HepG2 (cell line): ENCODE measurements around the gene MARS1. TPM values are rescaled to one million over a fixed set of nuclear protein-coding genes. Genes with fewer than 3 reads are reported as not detected.

Experiments
- ATAC-seq: fragments of 200-7000 bp; cut with Tn5 transposase; 3 replicates; pipeline ENCODE4 v1.9.1; 2020; ENCODE audit warnings: mild to moderate bottlenecking, moderate library complexity
- BruUV-seq: library from RNA; stranded (reverse); fragments of 400-500 nt; replicated peaks from 2 replicates; lab custom pipeline; 2021; lab: Mats Ljungman, UMichigan
- CTCF ChIA-PET: fragments of 300-600 bp; formaldehyde crosslinking; extraction: SDS; loops from one replicate; lab custom pipeline; 2021; ENCODE audit warnings: low total read pairs, inconsistent platforms, low intra/inter-chr PET ratio; lab: Yijun Ruan, JAX
- POLR2A ChIA-PET: fragments of 350-600 bp; sonication (Branson Sonifier 250); formaldehyde crosslinking; loops from one replicate; lab custom pipeline; 2020; ENCODE audit warnings: antibody characterized with exemption, inconsistent platforms; lab: Yijun Ruan, JAX
- DNase-seq: peaks from one replicate; pipeline ENCODE4 v3.0.0-alpha.2; 2015; ENCODE audit warnings: low spot score
- FAIRE-seq: peaks from 3 replicates; lab custom pipeline; 2011; peaks lifted over from hg19 to GRCh38; lab: Jason Lieb, UNC
- H2AFZ ChIP-seq: one replicate; pipeline ENCODE4 v1.6.1; 2011; ENCODE audit warnings: low read length, inconsistent platforms
- H3K27ac ChIP-seq: fragments of 300-600 bp; 3 replicates; pipeline ENCODE4 v1.8.0; 2011; ENCODE audit warnings: mixed run types, mild to moderate bottlenecking, mixed read lengths, low read length, inconsistent platforms; ENCODE audit not compliant: insufficient read depth; ENCODE audit errors: extremely low read length
- H3K27me3 ChIP-seq, 2 experiments: fragments of 200-600 bp in 1 of 2; 2 replicates in 1 of 2; 3 replicates in 1 of 2; pipeline versions ENCODE4 v1.6.0 to v1.8.0; 2011; ENCODE audit warnings: low read length in 2 of 2, mild to moderate bottlenecking in 2 of 2, moderate library complexity in 2 of 2, inconsistent platforms in 1 of 2; ENCODE audit not compliant: insufficient read depth in 2 of 2, control insufficient read depth in 1 of 2
- H3K36me3 ChIP-seq, 2 experiments: fragments of 200-600 bp in 1 of 2; replicated peaks in 1 of 2; 2 replicates in 1 of 2; 3 replicates in 1 of 2; pipeline versions ENCODE4 v1.5.1 to v1.8.0; 2011; ENCODE audit warnings: low read length in 2 of 2, inconsistent platforms in 1 of 2; ENCODE audit not compliant: insufficient read depth in 2 of 2, control insufficient read depth in 1 of 2
- H3K4me1 ChIP-seq: 2 replicates; pipeline ENCODE4 v1.5.1; 2012; ENCODE audit warnings: low read length, inconsistent platforms; ENCODE audit not compliant: insufficient read depth
- H3K4me2 ChIP-seq: 2 replicates; pipeline ENCODE4 v1.6.0; 2011; ENCODE audit warnings: low read depth, low read length, inconsistent platforms
- H3K4me3 ChIP-seq, 3 experiments: fragments of 200-600 bp in 1 of 3; sonication (generic), shearing (Covaris generic) in 1 of 3; replicated peaks in 1 of 3; 2 replicates each; pipeline ENCODE4 v1.5.1; 2011 to 2016; ENCODE audit warnings: low read length in 3 of 3, inconsistent platforms in 2 of 3, low read depth in 2 of 3, mild to moderate bottlenecking in 2 of 3, control low read depth in 1 of 3, mixed read lengths in 1 of 3; ENCODE audit not compliant: insufficient read depth in 1 of 3
- H3K79me2 ChIP-seq: one replicate; pipeline ENCODE4 v1.6.1; 2011; ENCODE audit warnings: low read length, inconsistent platforms; ENCODE audit not compliant: insufficient read depth
- H3K9ac ChIP-seq: 2 replicates; pipeline ENCODE4 v1.6.0; 2011; ENCODE audit warnings: mild to moderate bottlenecking, low read depth, low read length, inconsistent platforms; ENCODE audit not compliant: insufficient read depth
- H3K9me3 ChIP-seq: 2 replicates; pipeline ENCODE4 v1.5.1; 2012; ENCODE audit warnings: mild to moderate bottlenecking, low read length
- H4K20me1 ChIP-seq: 2 replicates; pipeline ENCODE4 v1.6.0; 2011; ENCODE audit warnings: inconsistent platforms, mild to moderate bottlenecking, low read length, moderate library complexity; ENCODE audit not compliant: insufficient read depth
- CREB1 ChIP-seq, 2 experiments: fragments of 450-650 bp in 1 of 2; IDR thresholded peaks; 2 replicates each; pipeline ENCODE4 v1.6.1; 2016 to 2017; ENCODE audit warnings: control low read depth in 1 of 2, mild to moderate bottlenecking in 1 of 2, missing compliant biosample characterization in 1 of 2, missing genetic modification characterization in 1 of 2
- FOSL2 ChIP-seq: sonication (generic); formaldehyde crosslinking; IDR thresholded peaks from 2 replicates; pipeline ENCODE4 v1.4.0; 2020; ENCODE audit warnings: missing genetic modification reagents
- KLF12 ChIP-seq: sonication (generic); formaldehyde crosslinking; IDR thresholded peaks from 2 replicates; pipeline ENCODE4 v1.4.0; 2020; ENCODE audit warnings: missing genetic modification reagents, borderline replicate concordance
- POLR2AphosphoS2 ChIP-seq: IDR thresholded peaks from 2 replicates; pipeline ENCODE4 v1.6.1; 2011; ENCODE audit warnings: low read depth, low read length, improper control_type of control experiment
- REPIN1 ChIP-seq: sonication (generic); formaldehyde crosslinking; IDR thresholded peaks from 2 replicates; pipeline ENCODE4 v1.8.0; 2022; ENCODE audit warnings: missing genetic modification reagents, low read depth, mild to moderate bottlenecking, borderline replicate concordance
- SCMH1 ChIP-seq: sonication (generic); formaldehyde crosslinking; IDR thresholded peaks from 2 replicates; pipeline ENCODE4 v1.9.0; 2021; ENCODE audit warnings: missing genetic modification reagents, mild to moderate bottlenecking, borderline replicate concordance
- SIX4 ChIP-seq: sonication (generic); formaldehyde crosslinking; IDR thresholded peaks from 2 replicates; pipeline ENCODE4 v1.4.0; 2020; ENCODE audit warnings: missing genetic modification reagents
- TRAFD1 ChIP-seq: sonication (generic); formaldehyde crosslinking; IDR thresholded peaks from 2 replicates; pipeline ENCODE4 v1.5.1; 2020; ENCODE audit warnings: missing genetic modification reagents, mild to moderate bottlenecking, borderline replicate concordance
- XRCC5 ChIP-seq: fragments of 200-400 bp; formaldehyde crosslinking; optimal IDR thresholded peaks from 2 replicates; pipeline ENCODE3; 2017; ENCODE audit warnings: mild to moderate bottlenecking, low read length
- ZBTB1 ChIP-seq: sonication (generic); formaldehyde crosslinking; IDR thresholded peaks from 2 replicates; pipeline ENCODE4 v1.4.0; 2020; ENCODE audit warnings: missing genetic modification reagents, borderline replicate concordance
- ZFP36 ChIP-seq: fragments of 150-350 bp; IDR thresholded peaks from 2 replicates; pipeline ENCODE4 v1.6.1; 2018; ENCODE audit warnings: borderline replicate concordance, low read length, low read depth; ENCODE audit not compliant: partially characterized antibody
- ZKSCAN5 ChIP-seq: sonication (generic); formaldehyde crosslinking; IDR thresholded peaks from 2 replicates; pipeline ENCODE4 v1.5.1; 2020; ENCODE audit warnings: mild to moderate bottlenecking, missing genetic modification reagents
- ZNF281 ChIP-seq: sonication (generic); formaldehyde crosslinking; IDR thresholded peaks from 2 replicates; pipeline ENCODE4 v1.4.0; 2020; ENCODE audit warnings: missing genetic modification reagents, borderline replicate concordance
- ZNF512 ChIP-seq: sonication (generic); formaldehyde crosslinking; IDR thresholded peaks from 2 replicates; pipeline ENCODE4 v1.4.0; 2020; ENCODE audit warnings: mild to moderate bottlenecking, missing genetic modification reagents
- ZNF556 ChIP-seq: sonication (generic); formaldehyde crosslinking; IDR thresholded peaks from 2 replicates; pipeline ENCODE4 v1.4.0; 2020; ENCODE audit warnings: mild to moderate bottlenecking, missing genetic modification reagents, borderline replicate concordance
- ZNF605 ChIP-seq: sonication (generic); formaldehyde crosslinking; IDR thresholded peaks from 2 replicates; pipeline ENCODE4 v1.8.0; 2022; ENCODE audit warnings: mild to moderate bottlenecking, missing genetic modification reagents
- WGBS: methylation state at CpG from one replicate; pipeline ENCODE4 v1.1.6; 2017; ENCODE audit warnings: low lambda C conversion rate; 5-methylcytosine and 5-hydroxymethylcytosine counted together
- in situ Hi-C: cut with HindIII; loops from 2 replicates; pipeline ENCODE4 v1.10.0; 2017; ENCODE audit warnings: low pct_unique_long_range_greater_than_20kb; ENCODE audit not compliant: extremely low pct_ligation_motif_present
- intact Hi-C: fragments of 100-400 bp; cut with micrococcal nuclease; formaldehyde crosslinking; loops from one replicate; pipeline ENCODE4 v1.10.0; 2022; ENCODE audit not compliant: unreplicated experiment
- polyA plus RNA-seq, 8 experiments: library from polyadenylated mRNA; depleted of rRNA in 3 of 8; stranded (reverse) in 7 of 8; unstranded in 1 of 8; fragments of >200 nt; fragmentation: Illumina TruSeq in 4 of 8; extraction: Trizol in 4 of 8; gene quantifications; 2 replicates each; pipeline versions ENCODE4 v1.2.1 to v1.2.3, GENCODE V29; 2011 to 2016; ENCODE audit warnings: low read depth in 4 of 8, missing spikeins in 1 of 8, mixed read lengths in 1 of 8; ENCODE audit not compliant: insufficient read depth in 1 of 8
- total RNA-seq, 5 experiments: library from RNA; depleted of rRNA; stranded (reverse); fragments of >200 nt; fragmentation: Illumina TruSeq; extraction: Trizol; gene quantifications; 2 replicates each; pipeline ENCODE4 v1.2.3, GENCODE V29; 2016; ENCODE audit warnings: low read depth in 1 of 5

The MARS1 gene
- total and polyA plus RNA-seq, 2 of the 13 experiments (the other 11 are each of a cell fraction or from before 2014, with no cell fraction given): 115 to 181 TPM

- H2AFZ ChIP-seq: no peak overlapping the region
- H3K9me3 ChIP-seq: no peaks in the 10 kb centered on the region
- H3K4me2 ChIP-seq: peak overlapping the region; percentile 73
- H3K9ac ChIP-seq: no peak overlapping the region
- no peaks in the 10 kb centered on the region for H3K36me3 ChIP-seq
- H3K27ac ChIP-seq: no peak overlapping the region
- H3K27me3 ChIP-seq: peaks cover 8 to 69% of the 10 kb centered on the region in 2 experiments
- H3K4me1 ChIP-seq: peaks cover 35% of the 10 kb centered on the region
- WGBS: 13% methylated on average over 12 of the region's 12 CpGs
- intact Hi-C loops (no loop called here), in situ Hi-C loops (no loop called here)
- H3K79me2 ChIP-seq: no peaks in the 10 kb centered on the region
- no TSS peak for BruUV-seq
- CTCF ChIA-PET: no interaction called here
- FAIRE-seq (no peak), DNase-seq (no peak), ATAC-seq (peak; percentile 43)
- peak overlapping the region in 2 of 3 experiments; percentile 24 to 51; a peak in 3 of 6 replicates for H3K4me3 ChIP-seq
- no peaks in the 10 kb centered on the region for H4K20me1 ChIP-seq
- POLR2A ChIA-PET: interaction anchor here (1.1 kb wide), 1 partner anchor 43 kb away, joined by 4 read pairs; the partner anchor contains the start of gene DDIT3
- TF ChIP-seq SCMH1 (CRISPR knock-in tag): no peak
- no peak for TF ChIP-seq TRAFD1 (CRISPR knock-in tag)
- TF ChIP-seq ZNF512 (CRISPR knock-in tag): no peak
- TF ChIP-seq XRCC5: peak; percentile 56
- TF ChIP-seq SIX4 (CRISPR knock-in tag): no peak
- TF ChIP-seq REPIN1 (CRISPR knock-in tag): no peak
- TF ChIP-seq ZBTB1 (CRISPR knock-in tag): no peak
- peak; percentile 69 for TF ChIP-seq FOSL2
- no peak for TF ChIP-seq POLR2AphosphoS2
- 0 out of 2 replicates have a peak, but pooled peaks have one; percentile 18 for TF ChIP-seq ZNF281 (CRISPR knock-in tag)
- peak; percentile 68; the same call in 1 of the 2 replicates for TF ChIP-seq ZKSCAN5 (CRISPR knock-in tag)
- TF ChIP-seq KLF12 (CRISPR knock-in tag): no peak
- no peak for TF ChIP-seq ZNF605 (CRISPR knock-in tag)
- TF ChIP-seq CREB1 (IDR thresholded peaks at IDR 0.05): peak; percentile 30; the same call in 1 of the 2 replicates
- TF ChIP-seq CREB1 (CRISPR knock-in tag; IDR thresholded peaks at IDR 0.05): no peak
- no peak for TF ChIP-seq ZFP36
- TF ChIP-seq ZNF556 (CRISPR knock-in tag): no peak
Measured at GRCh38 chr12:57477710-57478681, 9.9 kb upstream of the MARS1 start.
